Right atrium auricular region (tissue), 2 donors: Measurements from ENCODE around the gene MERTK. TPM values are rescaled to one million over a fixed set of nuclear protein-coding genes. Genes with fewer than 3 reads are reported as not detected.
A peak's percentile ranks its signal among the peaks of the same experiment; 100 is the strongest.

ENCODE experiments used
- DNase-seq: peaks from one replicate; pipeline ENCODE4 v3.0.0-alpha.2; 2019; ENCODE audit warnings: low spot score
- H3K27ac ChIP-seq, 2 donors: fragments of 200-600 bp; sonication (generic); 1 replicate in 1 of 2; 2 replicates in 1 of 2; pipeline ENCODE4 v1.5.1; 2016 to 2019
- H3K27me3 ChIP-seq, 2 donors: fragments of 200-600 bp; sonication (generic); one replicate each; pipeline versions ENCODE4 v1.5.1 to v1.6.0; 2017 to 2019
- H3K36me3 ChIP-seq: fragments of 200-600 bp; sonication (generic); one replicate; pipeline ENCODE4 v1.5.1; 2016
- H3K4me1 ChIP-seq, 2 donors: fragments of 200-600 bp; sonication (generic); one replicate each; pipeline versions ENCODE4 v1.5.1 to v1.6.0; 2017 to 2019
- H3K4me3 ChIP-seq, 2 donors: fragments of 200-600 bp; sonication (generic); 1 replicate in 1 of 2; 2 replicates in 1 of 2; pipeline ENCODE4 v1.5.1; 2017 to 2019; ENCODE audit warnings: mild to moderate bottlenecking in 1 of 2, moderate library complexity in 1 of 2
- H3K9me3 ChIP-seq, 2 donors: fragments of 200-600 bp; sonication (generic); one replicate each; pipeline ENCODE4 v1.5.1; 2019
- total RNA-seq, 2 donors: library from RNA; depleted of rRNA; stranded (reverse); fragments of >200 nt; gene quantifications; one replicate each; pipeline ENCODE4 v1.1.0, GENCODE V29; 2016
- TF ChIP-seq, protein P1 (sequence below), 2 donors: fragments of 200-600 bp; sonication (generic); IDR thresholded peaks; one replicate each; pipeline ENCODE4 v1.5.1; 2019; ENCODE audit warnings: antibody characterized with exemption in 2 of 2

Gene MERTK
- total RNA-seq, 2 donors from 2014 or later, result 4.9 to 13.7 TPM

- TF ChIP-seq, protein P1, sequence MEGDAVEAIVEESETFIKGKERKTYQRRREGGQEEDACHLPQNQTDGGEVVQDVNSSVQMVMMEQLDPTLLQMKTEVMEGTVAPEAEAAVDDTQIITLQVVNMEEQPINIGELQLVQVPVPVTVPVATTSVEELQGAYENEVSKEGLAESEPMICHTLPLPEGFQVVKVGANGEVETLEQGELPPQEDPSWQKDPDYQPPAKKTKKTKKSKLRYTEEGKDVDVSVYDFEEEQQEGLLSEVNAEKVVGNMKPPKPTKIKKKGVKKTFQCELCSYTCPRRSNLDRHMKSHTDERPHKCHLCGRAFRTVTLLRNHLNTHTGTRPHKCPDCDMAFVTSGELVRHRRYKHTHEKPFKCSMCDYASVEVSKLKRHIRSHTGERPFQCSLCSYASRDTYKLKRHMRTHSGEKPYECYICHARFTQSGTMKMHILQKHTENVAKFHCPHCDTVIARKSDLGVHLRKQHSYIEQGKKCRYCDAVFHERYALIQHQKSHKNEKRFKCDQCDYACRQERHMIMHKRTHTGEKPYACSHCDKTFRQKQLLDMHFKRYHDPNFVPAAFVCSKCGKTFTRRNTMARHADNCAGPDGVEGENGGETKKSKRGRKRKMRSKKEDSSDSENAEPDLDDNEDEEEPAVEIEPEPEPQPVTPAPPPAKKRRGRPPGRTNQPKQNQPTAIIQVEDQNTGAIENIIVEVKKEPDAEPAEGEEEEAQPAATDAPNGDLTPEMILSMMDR (IDR thresholded peaks at IDR 0.05), result no peak
- peaks cover 17% of the 10 kb centered on the region for H3K36me3 ChIP-seq
Measured at GRCh38 chr2:112024896-112025491, 126.6 kb downstream of the MERTK start.

DNA sequence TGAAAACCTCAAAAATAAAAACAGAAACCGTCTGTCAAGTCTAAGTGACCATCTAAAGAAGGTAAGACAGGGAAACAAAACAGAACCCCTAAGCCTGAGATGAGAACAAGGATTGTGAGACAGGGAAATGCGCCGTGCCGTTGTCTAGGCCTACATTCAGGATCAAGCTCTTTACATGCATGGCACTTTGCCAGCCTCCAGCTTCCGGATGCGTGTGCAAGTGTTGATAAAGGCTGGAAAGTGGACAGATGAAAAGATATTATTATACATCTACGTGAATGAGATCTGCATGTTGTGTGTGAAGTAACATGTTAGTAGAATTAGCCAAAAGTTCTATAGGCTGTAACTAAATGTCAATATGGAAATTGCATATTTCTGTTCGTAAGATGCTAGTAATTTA is 128.1 kb downstream of the MERTK start:
- peaks cover 17% of the 10 kb centered on the region for H3K36me3 ChIP-seq
- H3K4me1 ChIP-seq, result no peaks in the 10 kb centered on the region
- H3K4me3 ChIP-seq, result no peak overlapping the region
- H3K9me3 ChIP-seq, result no peaks in the 10 kb centered on the region
- H3K27ac ChIP-seq, result no peak overlapping the region
- H3K27me3 ChIP-seq, result no peaks in the 10 kb centered on the region
- DNase-seq, result no peak
- TF ChIP-seq, protein P1 (IDR thresholded peaks at IDR 0.05), result no peak

More at GRCh38 chr2:112024896-112025491, 126.6 kb downstream of the MERTK start:
- Histone ChIP-seq H3K4me3 (no peak overlapping the region), H3K4me1 (no peaks in the 10 kb centered on the region), H3K27me3 (no peaks in the 10 kb centered on the region), H3K9me3 (no peaks in the 10 kb centered on the region), H3K27ac (no peak overlapping the region)
- no peak for DNase-seq

GRCh38 chr2:112027767-112028166 is 129.4 kb downstream of the MERTK start:
- Histone ChIP-seq H3K4me1 (peaks cover 0 to 8% of the 10 kb centered on the region in 2 donors), H3K27ac (no peak overlapping the region), H3K36me3 (peaks cover 7% of the 10 kb centered on the region), H3K27me3 (no peaks in the 10 kb centered on the region), H3K4me3 (no peak overlapping the region), H3K9me3 (no peaks in the 10 kb centered on the region)
- no peak for DNase-seq
- TF ChIP-seq, protein P1 (IDR thresholded peaks at IDR 0.05), result no peak

GRCh38 chr2:112029164-112029563 is 130.8 kb downstream of the MERTK start:
- DNase-seq, result no peak

GRCh38 chr2:112031473-112032223 is 133.2 kb downstream of the MERTK start:
- Histone ChIP-seq H3K4me1 (peaks cover 0 to 18% of the 10 kb centered on the region in 2 donors), H3K4me3 (no peak overlapping the region), H3K9me3 (no peaks in the 10 kb centered on the region), H3K36me3 (no peaks in the 10 kb centered on the region), H3K27me3 (no peaks in the 10 kb centered on the region), H3K27ac (peak overlapping the region; percentile 14 to 50)
- TF ChIP-seq, protein P1 (IDR thresholded peaks at IDR 0.05), result no peak
- DNase-seq, result no peak

More at GRCh38 chr2:112029164-112029563, 130.8 kb downstream of the MERTK start:
- H3K27ac ChIP-seq, result no peak overlapping the region
- peaks cover 0 to 18% of the 10 kb centered on the region in 2 donors for H3K4me1 ChIP-seq
- no peaks in the 10 kb centered on the region for H3K36me3 ChIP-seq
- TF ChIP-seq, protein P1 (IDR thresholded peaks at IDR 0.05), result no peak
- no peaks in the 10 kb centered on the region for H3K27me3 ChIP-seq
- no peaks in the 10 kb centered on the region for H3K9me3 ChIP-seq
- H3K4me3 ChIP-seq, result no peak overlapping the region
